Kidney epithelial cell (primary cell): Measurements from ENCODE around the gene DAPK1. TPM values are rescaled to one million over a fixed set of nuclear protein-coding genes. Genes with fewer than 3 reads are reported as not detected.

Experiments used
- DNase-seq: peaks from one replicate; pipeline ENCODE4 v3.0.0-alpha.2; 2010; ENCODE audit warnings: low read depth
- H3K27me3 ChIP-seq: 2 replicates; pipeline ENCODE4 v1.6.0; 2011; ENCODE audit warnings: low read length; ENCODE audit not compliant: control insufficient read depth, insufficient read depth
- H3K36me3 ChIP-seq: 2 replicates; pipeline ENCODE4 v1.5.1; 2011; ENCODE audit warnings: low read length; ENCODE audit not compliant: control insufficient read depth, insufficient read depth
- H3K4me3 ChIP-seq: 2 replicates; pipeline ENCODE4 v1.5.1; 2011; ENCODE audit warnings: low read depth, mild to moderate bottlenecking, control low read depth, low read length
- CTCF ChIP-seq: IDR thresholded peaks from 2 replicates; pipeline ENCODE4 v1.5.1; 2011; ENCODE audit warnings: mild to moderate bottlenecking, moderate library complexity, low read length, control low read depth, inconsistent platforms; ENCODE audit not compliant: insufficient read depth, poor library complexity, severe bottlenecking
- total RNA-seq: library from RNA; depleted of rRNA; stranded (reverse); fragments of >200 nt; gene quantifications from 2 replicates; pipeline ENCODE4 v1.2.3, GENCODE V29; 2015

DAPK1 gene
- total RNA-seq, 1 donor from 2014 or later: 23.5 TPM

- TF ChIP-seq CTCF: no peak
- no peaks in the 10 kb centered on the region for H3K27me3 ChIP-seq
- H3K4me3 ChIP-seq: no peak overlapping the region
- peaks cover 3% of the 10 kb centered on the region for H3K36me3 ChIP-seq
- DNase-seq: no peak
Observed at GRCh38 chr9:87694236-87694755, 196.6 kb downstream of the DAPK1 start.

- Histone ChIP-seq H3K36me3 (peaks cover 3% of the 10 kb centered on the region), H3K27me3 (no peaks in the 10 kb centered on the region), H3K4me3 (no peak overlapping the region)
- no peak for DNase-seq
- TF ChIP-seq CTCF: no peak
Observed at GRCh38 chr9:87695523-87695922, 197.9 kb downstream of the DAPK1 start.

- DNase-seq: no peak
- no peak overlapping the region for H3K4me3 ChIP-seq
Observed at GRCh38 chr9:87696641-87697040, 199.0 kb downstream of the DAPK1 start.

GRCh38 chr9:87698069-87698809, 200.6 kb downstream of the DAPK1 start:
- DNase-seq: no peak
- no peak for TF ChIP-seq CTCF
- Histone ChIP-seq H3K4me3 (no peak overlapping the region), H3K36me3 (peaks cover 5% of the 10 kb centered on the region), H3K27me3 (no peaks in the 10 kb centered on the region)

More at GRCh38 chr9:87696641-87697040, 199.0 kb downstream of the DAPK1 start:
- no peak for TF ChIP-seq CTCF
- Histone ChIP-seq H3K27me3 (no peaks in the 10 kb centered on the region), H3K36me3 (peaks cover 3% of the 10 kb centered on the region)

GRCh38 chr9:87699835-87700234, 202.2 kb downstream of the DAPK1 start:
- Histone ChIP-seq H3K27me3 (no peaks in the 10 kb centered on the region), H3K36me3 (peaks cover 5% of the 10 kb centered on the region), H3K4me3 (no peak overlapping the region)
- no peak for DNase-seq
- no peak for TF ChIP-seq CTCF

- no peak for DNase-seq
- TF ChIP-seq CTCF: no peak
- no peak overlapping the region for H3K4me3 ChIP-seq
- H3K27me3 ChIP-seq: no peaks in the 10 kb centered on the region
- peaks cover 6% of the 10 kb centered on the region for H3K36me3 ChIP-seq
Observed at GRCh38 chr9:87701491-87701890, 203.8 kb downstream of the DAPK1 start.
